Right lobe of liver (tissue), 4 donors: Measurements from ENCODE around the gene TMC6.

Source experiments
- CTCF ChIP-seq, 4 donors: fragments of 200-600 bp in 3 of 4; fragments of 450-650 bp in 1 of 4; IDR thresholded peaks; one replicate each; pipeline versions ENCODE4 v1.5.1 to v1.8.0; 2016 to 2022; ENCODE audit warnings: antibody characterized with exemption in 4 of 4, mild to moderate bottlenecking in 2 of 4
- POLR2A ChIP-seq: fragments of 450-650 bp; IDR thresholded peaks from one replicate; pipeline ENCODE4 v1.6.1; 2017; ENCODE audit warnings: antibody characterized with exemption, mild to moderate bottlenecking
- donor health status: DM: no; HTN: no; CAD: no.
- donor health status: DM: no; HTN: no; CAD: no.
- donor health status: DM: no; HTN: yes; CAD: no.

GRCh38 chr17:78114831-78115723 is 13.5 kb downstream of the TMC6 start:
- no peak for TF ChIP-seq CTCF (IDR thresholded peaks at IDR 0.05)
- no peak for TF ChIP-seq POLR2A
